Measurements from ENCODE around the gene EPX.

GRCh38 chr17:58249270-58250133 lies 57.0 kb downstream of the EPX start:
- TF ChIP-seq, protein P1, sequence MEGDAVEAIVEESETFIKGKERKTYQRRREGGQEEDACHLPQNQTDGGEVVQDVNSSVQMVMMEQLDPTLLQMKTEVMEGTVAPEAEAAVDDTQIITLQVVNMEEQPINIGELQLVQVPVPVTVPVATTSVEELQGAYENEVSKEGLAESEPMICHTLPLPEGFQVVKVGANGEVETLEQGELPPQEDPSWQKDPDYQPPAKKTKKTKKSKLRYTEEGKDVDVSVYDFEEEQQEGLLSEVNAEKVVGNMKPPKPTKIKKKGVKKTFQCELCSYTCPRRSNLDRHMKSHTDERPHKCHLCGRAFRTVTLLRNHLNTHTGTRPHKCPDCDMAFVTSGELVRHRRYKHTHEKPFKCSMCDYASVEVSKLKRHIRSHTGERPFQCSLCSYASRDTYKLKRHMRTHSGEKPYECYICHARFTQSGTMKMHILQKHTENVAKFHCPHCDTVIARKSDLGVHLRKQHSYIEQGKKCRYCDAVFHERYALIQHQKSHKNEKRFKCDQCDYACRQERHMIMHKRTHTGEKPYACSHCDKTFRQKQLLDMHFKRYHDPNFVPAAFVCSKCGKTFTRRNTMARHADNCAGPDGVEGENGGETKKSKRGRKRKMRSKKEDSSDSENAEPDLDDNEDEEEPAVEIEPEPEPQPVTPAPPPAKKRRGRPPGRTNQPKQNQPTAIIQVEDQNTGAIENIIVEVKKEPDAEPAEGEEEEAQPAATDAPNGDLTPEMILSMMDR (conservative IDR thresholded peaks at IDR 0.05; ENCODE audit: low read depth, low read length) = peak; percentile 97
- no peak for TF ChIP-seq EZH2 (IDR thresholded peaks at IDR 0.05; ENCODE audit: borderline replicate concordance, low read depth, low read length, poor library complexity, severe bottlenecking)

Measured in A673 (cell line).